Stimulated activated CD8-positive, alpha-beta memory T cell treated with anti-CD3 and anti-CD28 coated beads, Interleukin-4, amount 100 ng/mL, for 4 hours (primary cell): ENCODE results near the gene KHDC4.

Source experiments
- DNase-seq, 2 donors: peaks; one replicate each; pipeline ENCODE4 v3.0.0-alpha.2; 2020; ENCODE audit warnings: low read depth in 2 of 2, low spot score in 1 of 2

The KHDC4 gene

DNA sequence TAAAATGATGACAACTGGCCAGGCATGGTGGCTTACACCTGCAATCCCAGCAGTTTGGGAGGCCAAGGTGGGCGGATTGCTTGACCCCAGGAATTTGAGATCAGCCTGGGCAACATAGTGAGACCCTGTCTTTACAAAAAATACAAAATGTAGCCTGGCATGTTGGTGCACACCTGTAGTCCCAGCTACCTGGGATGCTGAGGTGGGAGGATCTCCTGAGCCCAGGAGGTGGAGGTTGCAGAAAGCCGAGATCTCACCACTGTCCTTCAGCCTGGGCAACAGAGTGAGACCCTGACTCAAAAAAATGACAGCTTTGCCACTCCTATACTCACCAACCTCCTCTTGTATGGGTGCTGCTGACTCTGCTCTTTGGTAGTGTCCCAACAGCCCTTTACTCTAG is 56.3 kb downstream of the KHDC4 start:
- no peak for DNase-seq

DNA sequence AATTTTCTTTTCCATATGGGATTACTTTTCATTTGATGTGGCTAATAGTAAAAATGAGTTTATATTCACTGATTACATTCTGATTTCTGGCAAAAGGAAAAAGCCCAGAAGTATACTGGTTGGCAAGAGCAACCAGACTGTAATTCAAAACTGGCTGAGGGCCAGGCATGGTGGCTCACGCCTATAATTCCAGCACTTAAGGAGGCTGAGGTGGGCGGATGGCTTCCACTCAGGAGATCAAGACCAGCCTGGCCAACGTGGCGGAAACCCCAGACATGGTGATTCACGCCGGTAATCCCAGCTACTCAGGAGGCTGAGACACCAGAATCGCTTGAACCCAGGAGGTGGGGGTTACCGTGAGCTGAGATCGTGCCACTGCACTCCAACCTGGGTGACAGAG is 60.4 kb downstream of the KHDC4 start:
- no peak for DNase-seq

- no peak for DNase-seq
These were observed 61.7 kb downstream of the KHDC4 start for GRCh38 chr1:155872527-155872926.

GRCh38 chr1:155871390-155871789 is 62.8 kb downstream of the KHDC4 start:
- DNase-seq, result no peak

GRCh38 chr1:155867766-155868165 is 66.4 kb downstream of the KHDC4 start:
- DNase-seq, result no peak

DNA sequence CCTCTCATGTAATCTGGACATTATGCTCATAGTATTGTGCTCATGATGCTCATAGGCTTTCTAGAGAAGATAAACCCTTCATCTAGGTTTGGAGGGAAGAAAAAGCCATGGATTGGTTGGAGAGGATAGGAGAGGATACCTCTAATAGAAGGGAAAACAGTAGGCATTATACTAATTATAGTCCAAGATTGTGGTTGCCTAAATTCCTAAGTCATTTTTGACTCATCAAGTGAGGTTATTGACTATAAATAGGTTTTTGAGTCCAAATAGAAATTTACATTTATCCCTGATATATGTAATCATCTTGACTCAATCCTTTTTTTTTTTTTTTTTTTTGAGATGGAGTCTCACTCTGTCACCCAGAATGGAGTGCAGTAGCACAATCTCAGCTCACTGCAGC is 69.8 kb downstream of the KHDC4 start:
- DNase-seq, result no peak
